ENCODE results near the gene ENO3.

The ENO3 gene

GRCh38 chr17:4965311-4965986 is 14.5 kb downstream of the ENO3 start:
- no peak for DNase-seq (ENCODE audit: low read depth)
- TF ChIP-seq CTCF (conservative IDR thresholded peaks at IDR 0.05; ENCODE audit: low read depth, low read length), result no peak
- no peak overlapping the region for H3K4me3 ChIP-seq (ENCODE audit: low read length)

GRCh38 chr17:4966844-4967538 is 16.1 kb downstream of the ENO3 start:
- H3K4me3 ChIP-seq (ENCODE audit: low read length), result peak overlapping the region; percentile 93
- TF ChIP-seq CTCF (conservative IDR thresholded peaks at IDR 0.05; ENCODE audit: low read depth, low read length), result no peak
- peak; percentile 100 for DNase-seq (ENCODE audit: low read depth)

- peak; percentile 91 for DNase-seq (ENCODE audit: low read depth)
- no peak for TF ChIP-seq CTCF (conservative IDR thresholded peaks at IDR 0.05; ENCODE audit: low read depth, low read length)
- H3K4me3 ChIP-seq (ENCODE audit: low read length), result peak within 1 kb of the TSS; percentile 93
These were observed 16.9 kb downstream of the ENO3 start, which contains the start of gene SPAG7 for GRCh38 chr17:4967539-4968485. Gene SPAG7, minus strand, starts transcription at chr17:4967817. Its CDS starts 13 bp downstream, at chr17:4967804.

GRCh38 chr17:4968486-4969046 is 17.6 kb downstream of the ENO3 start:
- no peak for TF ChIP-seq CTCF (conservative IDR thresholded peaks at IDR 0.05; ENCODE audit: low read depth, low read length)
- DNase-seq (ENCODE audit: low read depth), result no peak
- H3K4me3 ChIP-seq (ENCODE audit: low read length), result peak overlapping the region; percentile 93

- no peak for TF ChIP-seq CTCF (conservative IDR thresholded peaks at IDR 0.05; ENCODE audit: low read depth, low read length)
- H3K4me3 ChIP-seq (ENCODE audit: low read length), result peak overlapping the region; percentile 93
- peak; percentile 78 for DNase-seq (ENCODE audit: low read depth)
These were observed 18.2 kb downstream of the ENO3 start for GRCh38 chr17:4969047-4969550.

- peak; percentile 8 for TF ChIP-seq CTCF (conservative IDR thresholded peaks at IDR 0.05; ENCODE audit: low read depth, low read length)
- DNase-seq (ENCODE audit: low read depth), result no peak
- peak overlapping the region; percentile 93 for H3K4me3 ChIP-seq (ENCODE audit: low read length)
These were observed 18.7 kb downstream of the ENO3 start for GRCh38 chr17:4969551-4970173.

Data from retinal pigment epithelial cell (primary cell).